ENCODE data around the gene SF1.

The SF1 gene

GRCh38 chr11:64745521-64746328 is 32.6 kb downstream of the SF1 start:
- peak; percentile 54 for DNase-seq (ENCODE audit: low read depth)

- peak; percentile 59 for DNase-seq (ENCODE audit: low read depth)
Observed at GRCh38 chr11:64745189-64745520, 33.2 kb downstream of the SF1 start.

- DNase-seq (ENCODE audit: low read depth): no peak
Observed at GRCh38 chr11:64744544-64745188, 33.7 kb downstream of the SF1 start.

- DNase-seq (ENCODE audit: low read depth): peak; percentile 72
Observed at GRCh38 chr11:64743591-64744543, 34.5 kb downstream of the SF1 start, which contains the start of gene RASGRP2. TSS of gene RASGRP2 (minus strand) at chr11:64744142. CDS start at chr11:64742866, 1,276 bp downstream.

- DNase-seq (ENCODE audit: low read depth): peak; percentile 72
Observed at GRCh38 chr11:64742889-64743590, 35.3 kb downstream of the SF1 start.

- no peak for DNase-seq (ENCODE audit: low read depth)
Observed at GRCh38 chr11:64742087-64742888, 36.1 kb downstream of the SF1 start.

- no peak for DNase-seq (ENCODE audit: low read depth)
Observed at GRCh38 chr11:64741375-64742086, 36.8 kb downstream of the SF1 start.

GRCh38 chr11:64739871-64740270 is 38.5 kb downstream of the SF1 start:
- no peak for DNase-seq (ENCODE audit: low read depth)

- no peak for DNase-seq (ENCODE audit: low read depth)
Observed at GRCh38 chr11:64736654-64737053, 41.7 kb downstream of the SF1 start.

GRCh38 chr11:64735725-64736259 is 42.5 kb downstream of the SF1 start:
- no peak for DNase-seq (ENCODE audit: low read depth)

GRCh38 chr11:64734811-64735724 is 43.3 kb downstream of the SF1 start:
- no peak for DNase-seq (ENCODE audit: low read depth)

- no peak for DNase-seq (ENCODE audit: low read depth)
Observed at GRCh38 chr11:64731601-64732000, 46.7 kb downstream of the SF1 start.

- DNase-seq (ENCODE audit: low read depth): no peak
Observed at GRCh38 chr11:64729851-64730382, 48.4 kb downstream of the SF1 start.

- DNase-seq (ENCODE audit: low read depth): no peak
Observed at GRCh38 chr11:64728757-64729365, 49.5 kb downstream of the SF1 start.

- no peak for DNase-seq (ENCODE audit: low read depth)
Observed at GRCh38 chr11:64726867-64727530, 51.3 kb downstream of the SF1 start.

- DNase-seq (ENCODE audit: low read depth): no peak
Observed at GRCh38 chr11:64726211-64726641, 52.1 kb downstream of the SF1 start.

GRCh38 chr11:64724863-64725532 is 53.3 kb downstream of the SF1 start:
- no peak for DNase-seq (ENCODE audit: low read depth)
